Smooth muscle cell (in vitro differentiated cells): ENCODE data around the gene BTG2. TPM values are rescaled to one million over a fixed set of nuclear protein-coding genes. Genes with fewer than 3 reads are reported as not detected.

ENCODE experiments used
- DNase-seq: peaks from one replicate; lab custom pipeline; 2025; ENCODE audit not compliant: unreplicated experiment; lab: John Stamatoyannopoulos, UW
- H2AFZ ChIP-seq: fragments of 200-600 bp; sonication (generic); 2 replicates; pipeline ENCODE4 v1.6.0; 2016; ENCODE audit warnings: antibody characterized with exemption, low read depth, mild to moderate bottlenecking
- H3F3A ChIP-seq: fragments of 200-600 bp; sonication (generic); 2 replicates; pipeline ENCODE4 v1.6.0; 2017; ENCODE audit warnings: antibody characterized with exemption, low read depth
- H3K27ac ChIP-seq: fragments of 200-600 bp; sonication (generic); 2 replicates; pipeline ENCODE4 v1.5.1; 2016; ENCODE audit warnings: low read depth, mild to moderate bottlenecking
- H3K27me3 ChIP-seq: fragments of 200-600 bp; sonication (generic); 2 replicates; pipeline ENCODE4 v1.6.1; 2016; ENCODE audit warnings: low read depth, mild to moderate bottlenecking
- H3K36me3 ChIP-seq: fragments of 200-600 bp; sonication (generic); 2 replicates; pipeline ENCODE4 v1.5.1; 2016; ENCODE audit warnings: low read depth
- H3K4me1 ChIP-seq: fragments of 200-600 bp; sonication (generic); 2 replicates; pipeline ENCODE4 v1.5.1; 2016; ENCODE audit warnings: low read depth
- H3K4me2 ChIP-seq: fragments of 200-600 bp; sonication (generic); 2 replicates; pipeline ENCODE4 v1.6.0; 2016; ENCODE audit warnings: mild to moderate bottlenecking
- H3K4me3 ChIP-seq: fragments of 200-600 bp; sonication (generic); 2 replicates; pipeline ENCODE4 v1.5.1; 2016; ENCODE audit warnings: mild to moderate bottlenecking
- H3K79me2 ChIP-seq: fragments of 200-600 bp; sonication (generic); 2 replicates; pipeline ENCODE4 v1.6.0; 2016; ENCODE audit warnings: low read depth, mild to moderate bottlenecking
- H3K9ac ChIP-seq: fragments of 200-600 bp; sonication (generic); 2 replicates; pipeline ENCODE4 v1.6.0; 2016; ENCODE audit warnings: low read depth
- H3K9me3 ChIP-seq: fragments of 200-600 bp; sonication (generic); replicated peaks from 2 replicates; pipeline ENCODE4 v1.5.1; 2016; ENCODE audit warnings: low read depth
- H4K20me1 ChIP-seq: fragments of 200-600 bp; sonication (generic); 2 replicates; pipeline ENCODE4 v1.6.0; 2016; ENCODE audit warnings: low read depth
- WGBS: methylation state at CpG from one replicate; pipeline ENCODE4 v1.1.7; 2016; ENCODE audit warnings: low lambda C conversion rate; 5-methylcytosine and 5-hydroxymethylcytosine counted together
- polyA plus RNA-seq: library from polyadenylated mRNA; unstranded; fragments of >200 nt; fragmentation: Nextera tagmentation; extraction: Ambion mirVana; gene quantifications from 2 replicates; pipeline ENCODE4 v1.2.1, GENCODE V29; 2016
- total RNA-seq: library from RNA; depleted of rRNA; stranded (reverse); fragments of >200 nt; gene quantifications from 2 replicates; pipeline ENCODE4 v1.2.3, GENCODE V29; 2014
- TF ChIP-seq, protein P1 (sequence below): fragments of 200-600 bp; sonication (generic); IDR thresholded peaks from 2 replicates; pipeline ENCODE4 v1.5.1; 2017; ENCODE audit warnings: borderline replicate concordance, mild to moderate bottlenecking, antibody characterized with exemption; ENCODE audit not compliant: insufficient read depth, poor library complexity, severe bottlenecking

Gene BTG2
- total and polyA plus RNA-seq, 2 experiments from 2014 or later, result 80.0 to 93.8 TPM

DNA sequence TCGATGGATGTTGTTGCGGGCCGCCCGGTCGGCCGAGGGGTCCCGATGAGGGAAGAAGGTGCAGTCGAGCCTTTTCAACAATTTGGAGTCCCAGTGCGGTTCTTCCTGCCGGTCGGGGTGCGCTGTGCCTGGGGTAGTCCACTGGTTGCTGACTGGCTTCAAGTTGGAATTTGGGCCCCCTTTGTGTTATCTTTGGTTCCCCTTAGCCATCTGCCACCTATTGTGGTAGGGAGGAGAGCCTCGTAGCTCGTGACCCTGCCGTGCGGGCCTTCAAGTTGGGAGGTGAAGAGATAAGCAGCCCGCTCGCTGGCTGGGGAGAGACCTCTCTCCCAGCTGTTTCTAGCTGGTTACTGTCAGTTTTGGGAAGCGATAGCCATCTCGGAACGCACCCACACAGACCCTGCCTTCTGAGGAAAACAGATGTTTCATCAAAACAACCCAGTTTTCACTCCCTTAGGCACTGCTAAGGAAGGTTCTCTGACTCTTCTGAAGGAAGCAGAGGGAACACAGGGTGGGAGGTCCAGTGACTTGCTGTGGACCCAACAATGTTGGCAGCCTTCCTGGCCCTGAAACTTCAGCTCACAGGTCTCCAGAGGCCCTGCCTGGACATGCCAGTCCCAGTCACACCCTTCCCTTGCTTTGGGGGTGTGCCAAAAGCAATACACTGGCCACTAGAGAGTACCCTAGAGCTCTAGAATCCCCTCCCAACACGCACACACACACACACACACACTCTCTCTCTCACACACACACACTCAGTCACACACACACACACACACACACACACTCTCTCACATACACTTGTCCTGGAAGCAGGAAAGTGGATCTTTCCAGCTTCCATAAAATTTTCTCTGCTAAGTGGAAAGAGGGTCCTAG is 1.0 kb downstream of the BTG2 start:
- WGBS, result 5% methylated on average over 22 of the region's 22 CpGs
- Histone ChIP-seq H3K79me2 (peaks cover 19% of the 10 kb centered on the region), H3K4me2 (peak overlapping the region; percentile 87), H4K20me1 (peaks cover 59% of the 10 kb centered on the region), H3K27me3 (no peaks in the 10 kb centered on the region), H3K9me3 (no peaks in the 10 kb centered on the region), H2AFZ (no peak overlapping the region), H3K4me1 (peaks cover 37% of the 10 kb centered on the region), H3K4me3 (peak overlapping the region; percentile 89), H3F3A (peaks cover 6% of the 10 kb centered on the region), H3K27ac (peak overlapping the region; percentile 60), H3K9ac (peak overlapping the region; percentile 90), H3K36me3 (no peaks in the 10 kb centered on the region)
- TF ChIP-seq, protein P1, sequence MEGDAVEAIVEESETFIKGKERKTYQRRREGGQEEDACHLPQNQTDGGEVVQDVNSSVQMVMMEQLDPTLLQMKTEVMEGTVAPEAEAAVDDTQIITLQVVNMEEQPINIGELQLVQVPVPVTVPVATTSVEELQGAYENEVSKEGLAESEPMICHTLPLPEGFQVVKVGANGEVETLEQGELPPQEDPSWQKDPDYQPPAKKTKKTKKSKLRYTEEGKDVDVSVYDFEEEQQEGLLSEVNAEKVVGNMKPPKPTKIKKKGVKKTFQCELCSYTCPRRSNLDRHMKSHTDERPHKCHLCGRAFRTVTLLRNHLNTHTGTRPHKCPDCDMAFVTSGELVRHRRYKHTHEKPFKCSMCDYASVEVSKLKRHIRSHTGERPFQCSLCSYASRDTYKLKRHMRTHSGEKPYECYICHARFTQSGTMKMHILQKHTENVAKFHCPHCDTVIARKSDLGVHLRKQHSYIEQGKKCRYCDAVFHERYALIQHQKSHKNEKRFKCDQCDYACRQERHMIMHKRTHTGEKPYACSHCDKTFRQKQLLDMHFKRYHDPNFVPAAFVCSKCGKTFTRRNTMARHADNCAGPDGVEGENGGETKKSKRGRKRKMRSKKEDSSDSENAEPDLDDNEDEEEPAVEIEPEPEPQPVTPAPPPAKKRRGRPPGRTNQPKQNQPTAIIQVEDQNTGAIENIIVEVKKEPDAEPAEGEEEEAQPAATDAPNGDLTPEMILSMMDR, result no peak
- DNase-seq, result no peak

DNA sequence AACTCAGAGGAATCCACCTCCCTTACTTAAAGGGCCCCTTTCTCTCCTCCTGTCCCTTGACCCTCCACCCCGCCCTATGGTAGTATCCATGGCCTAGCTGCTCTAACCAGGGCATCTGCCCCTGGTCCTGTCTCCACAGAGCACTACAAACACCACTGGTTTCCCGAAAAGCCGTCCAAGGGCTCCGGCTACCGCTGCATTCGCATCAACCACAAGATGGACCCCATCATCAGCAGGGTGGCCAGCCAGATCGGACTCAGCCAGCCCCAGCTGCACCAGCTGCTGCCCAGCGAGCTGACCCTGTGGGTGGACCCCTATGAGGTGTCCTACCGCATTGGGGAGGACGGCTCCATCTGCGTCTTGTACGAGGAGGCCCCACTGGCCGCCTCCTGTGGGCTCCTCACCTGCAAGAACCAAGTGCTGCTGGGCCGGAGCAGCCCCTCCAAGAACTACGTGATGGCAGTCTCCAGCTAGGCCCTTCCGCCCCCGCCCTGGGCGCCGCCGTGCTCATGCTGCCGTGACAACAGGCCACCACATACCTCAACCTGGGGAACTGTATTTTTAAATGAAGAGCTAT is 1.7 kb downstream of the BTG2 start:
- peaks cover 59% of the 10 kb centered on the region for H4K20me1 ChIP-seq
- H3K27ac ChIP-seq, result no peak overlapping the region
- H3K4me1 ChIP-seq, result peaks cover 37% of the 10 kb centered on the region
- peaks cover 6% of the 10 kb centered on the region for H3F3A ChIP-seq
- no peaks in the 10 kb centered on the region for H3K36me3 ChIP-seq
- peak overlapping the region; percentile 87 for H3K4me2 ChIP-seq
- H3K9me3 ChIP-seq, result no peaks in the 10 kb centered on the region
- H3K79me2 ChIP-seq, result peaks cover 19% of the 10 kb centered on the region
- H3K9ac ChIP-seq, result peak overlapping the region; percentile 90
- 69% methylated on average over 21 of the region's 21 CpGs for WGBS
- TF ChIP-seq, protein P1, result no peak
- DNase-seq, result no peak
- no peak overlapping the region for H2AFZ ChIP-seq
- H3K27me3 ChIP-seq, result no peaks in the 10 kb centered on the region
- peak overlapping the region; percentile 89 for H3K4me3 ChIP-seq

DNA sequence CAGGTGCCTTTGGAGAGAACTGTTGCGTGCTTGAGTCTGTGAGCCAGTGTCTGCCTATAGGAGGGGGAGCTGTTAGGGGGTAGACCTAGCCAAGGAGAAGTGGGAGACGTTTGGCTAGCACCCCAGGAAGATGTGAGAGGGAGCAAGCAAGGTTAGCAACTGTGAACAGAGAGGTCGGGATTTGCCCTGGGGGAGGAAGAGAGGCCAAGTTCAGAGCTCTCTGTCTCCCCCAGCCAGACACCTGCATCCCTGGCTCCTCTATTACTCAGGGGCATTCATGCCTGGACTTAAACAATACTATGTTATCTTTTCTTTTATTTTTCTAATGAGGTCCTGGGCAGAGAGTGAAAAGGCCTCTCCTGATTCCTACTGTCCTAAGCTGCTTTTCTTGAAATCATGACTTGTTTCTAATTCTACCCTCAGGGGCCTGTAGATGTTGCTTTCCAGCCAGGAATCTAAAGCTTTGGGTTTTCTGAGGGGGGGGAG is 2.4 kb downstream of the BTG2 start:
- Histone ChIP-seq H2AFZ (no peak overlapping the region), H3K79me2 (peaks cover 19% of the 10 kb centered on the region), H3K27me3 (no peaks in the 10 kb centered on the region), H3K4me3 (peak overlapping the region; percentile 89), H4K20me1 (peaks cover 59% of the 10 kb centered on the region), H3K36me3 (no peaks in the 10 kb centered on the region), H3K9me3 (no peaks in the 10 kb centered on the region), H3K27ac (no peak overlapping the region), H3F3A (peaks cover 6% of the 10 kb centered on the region), H3K4me1 (peaks cover 37% of the 10 kb centered on the region), H3K9ac (no peak overlapping the region), H3K4me2 (peak overlapping the region; percentile 87)
- WGBS, result 62% methylated on average over 3 of the region's 3 CpGs
- TF ChIP-seq, protein P1, result no peak
- no peak for DNase-seq
